GM18502 (cell line): ENCODE measurements around the gene SFTPB.
A peak's percentile ranks its signal among the peaks of the same experiment; 100 is the strongest.
"Not testable (repeated sequence)": the region's sequence is repeated elsewhere in the genome, so short reads cannot be mapped to it uniquely, and the experiment has no call there.

Source experiments
- ATAC-seq: cut with Tn5 transposase; IDR thresholded peaks from one replicate; pipeline ENCODE4 v1.9.1; 2021; ENCODE audit warnings: mild to moderate bottlenecking; ENCODE audit not compliant: unreplicated experiment, poor library complexity

SFTPB gene

DNA sequence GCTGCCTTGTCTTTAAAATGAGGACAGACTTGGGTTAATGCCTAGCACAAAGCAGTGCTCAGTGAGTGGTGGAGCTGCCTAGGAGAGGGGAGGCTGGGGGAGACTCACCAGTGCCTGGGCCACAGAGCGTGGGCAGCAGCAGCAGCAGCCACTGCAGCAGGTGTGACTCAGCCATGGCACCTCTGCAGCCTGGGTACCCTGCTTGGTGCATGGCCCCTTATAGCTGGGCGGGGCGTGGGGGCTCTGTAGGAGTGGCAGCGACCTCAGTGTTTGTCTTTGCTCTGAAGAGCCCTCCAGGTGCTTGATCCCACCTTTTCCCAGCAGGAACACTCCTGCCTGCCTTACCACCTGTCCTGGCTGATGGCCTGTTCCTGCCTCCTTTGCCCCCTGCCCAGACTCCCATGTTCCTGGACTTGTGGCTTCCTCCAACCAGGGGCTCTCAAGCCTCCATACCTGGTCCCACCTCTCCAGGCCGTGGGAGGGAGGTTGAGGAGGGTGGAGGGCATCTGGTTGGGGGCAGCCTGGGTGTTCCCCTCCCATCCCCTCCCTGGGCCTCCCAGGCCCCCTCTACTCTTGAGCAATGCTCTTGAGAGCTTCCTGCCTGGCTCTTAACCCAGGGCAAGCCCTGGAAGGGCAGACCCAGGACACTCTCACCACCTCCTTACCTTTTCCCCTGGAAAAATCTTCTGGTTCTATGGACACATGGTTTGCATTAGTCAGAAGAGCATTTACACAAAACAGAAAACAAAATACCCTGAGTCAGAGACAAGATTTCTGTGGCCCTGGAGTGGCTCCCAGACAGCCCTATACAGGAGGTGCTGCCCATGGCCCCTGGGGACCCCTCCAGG lies at the start of gene SFTPB:
Gene SFTPB (minus strand): TSS at position 191 of the 848 bp plus-strand sequence. CDS start 16 bp downstream, at position 175.
- ATAC-seq = no peak

DNA sequence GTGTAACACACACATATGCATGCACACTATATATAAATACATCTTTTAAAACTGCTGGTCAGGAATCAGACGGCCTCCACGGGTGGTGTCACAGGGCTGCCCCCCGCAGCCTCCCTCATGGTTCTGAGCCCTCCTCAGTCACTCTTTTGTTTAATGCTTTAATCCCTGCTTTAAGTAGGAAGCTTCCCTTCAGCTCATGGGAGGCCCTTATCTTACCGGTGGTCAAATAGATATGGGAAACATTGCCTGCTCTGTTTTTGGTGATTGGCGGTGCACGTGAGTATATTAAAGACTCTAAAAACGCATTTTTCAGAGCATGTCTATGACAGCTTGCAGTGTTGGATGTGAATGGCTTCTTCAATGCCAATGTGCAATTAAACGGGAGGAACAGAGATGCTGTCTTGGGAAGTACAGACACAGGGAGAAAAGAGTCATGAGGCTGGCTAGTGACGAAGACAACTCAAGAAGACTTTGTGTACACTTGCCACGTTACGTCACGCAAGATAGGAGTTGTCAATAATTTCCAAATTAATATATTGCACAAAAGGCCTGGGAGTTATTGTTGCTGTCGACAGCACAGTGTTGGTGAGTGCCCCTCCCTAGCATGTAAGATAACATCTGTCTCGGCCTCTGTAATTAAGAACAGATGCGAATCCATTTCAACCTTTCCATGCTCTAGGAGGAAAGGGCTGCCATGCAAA lies 49.5 kb upstream of the SFTPB start:
- ATAC-seq = no peak

DNA sequence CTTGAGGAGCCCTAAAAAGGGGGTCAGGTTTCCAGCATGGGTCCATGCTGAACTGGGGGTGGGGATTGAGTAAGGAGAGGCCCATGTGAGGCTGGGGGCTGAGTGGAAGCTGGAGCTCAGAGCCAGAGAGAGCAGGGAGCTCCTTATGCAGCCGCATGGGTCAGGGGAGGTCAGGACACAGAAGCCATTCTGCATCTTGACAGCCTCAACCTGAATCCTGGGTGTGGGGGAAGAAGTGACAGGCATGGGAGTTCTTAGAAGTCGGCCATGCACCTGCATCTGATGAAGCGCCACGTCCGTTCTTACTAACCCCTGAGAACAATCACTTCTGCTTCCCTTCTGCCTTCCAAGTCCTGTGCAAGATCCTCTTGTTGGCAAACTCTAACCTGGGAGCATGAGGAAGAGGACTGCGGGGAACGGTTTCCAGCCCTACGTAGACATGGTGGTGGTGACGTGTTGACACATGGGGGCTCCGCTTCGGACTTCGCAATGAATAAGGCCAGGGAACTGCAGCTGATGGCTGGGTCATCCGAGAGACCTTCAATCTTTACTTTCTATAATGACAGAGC lies 48.4 kb upstream of the SFTPB start:
- ATAC-seq = no peak

DNA sequence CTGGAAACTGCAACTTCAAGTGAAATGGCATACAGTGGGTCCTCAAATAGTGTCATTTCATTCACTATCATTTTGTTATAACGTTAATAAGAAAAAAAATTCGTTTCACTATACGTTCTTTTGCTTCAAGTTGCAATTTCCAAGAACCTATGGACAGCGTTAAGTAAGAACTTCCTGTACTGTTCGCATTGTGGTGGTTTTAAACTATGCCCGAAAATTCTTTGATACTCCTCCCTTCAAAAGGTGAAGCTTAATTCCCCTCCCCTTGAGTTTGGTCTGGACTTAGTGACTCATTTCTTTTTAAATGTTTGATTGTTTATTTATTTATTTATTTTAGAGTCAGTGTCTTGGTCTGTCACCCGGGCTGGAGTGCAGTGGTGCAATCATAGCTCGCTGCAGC lies 46.8 kb upstream of the SFTPB start:
- ATAC-seq = no peak

DNA sequence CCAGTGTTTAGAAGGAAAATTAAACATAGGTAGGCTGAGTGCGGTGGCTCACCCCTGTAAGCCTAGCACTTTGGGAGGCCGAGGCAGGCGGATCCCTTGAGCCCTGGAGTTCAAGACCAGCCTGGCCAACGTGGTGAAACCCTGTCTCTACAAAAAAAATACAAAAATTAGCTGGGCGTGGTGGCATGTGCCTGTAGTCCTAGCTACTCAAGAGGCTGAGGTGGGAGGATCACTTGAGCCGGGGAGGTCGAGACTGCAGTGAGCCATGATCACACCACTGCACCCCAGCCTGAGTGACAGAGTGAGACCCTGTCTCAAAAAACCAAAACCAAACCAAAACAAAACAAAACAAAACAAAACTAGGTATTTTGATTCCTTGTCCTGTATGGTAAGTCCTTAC lies 46.4 kb upstream of the SFTPB start:
- not testable (repeated sequence) for ATAC-seq

DNA sequence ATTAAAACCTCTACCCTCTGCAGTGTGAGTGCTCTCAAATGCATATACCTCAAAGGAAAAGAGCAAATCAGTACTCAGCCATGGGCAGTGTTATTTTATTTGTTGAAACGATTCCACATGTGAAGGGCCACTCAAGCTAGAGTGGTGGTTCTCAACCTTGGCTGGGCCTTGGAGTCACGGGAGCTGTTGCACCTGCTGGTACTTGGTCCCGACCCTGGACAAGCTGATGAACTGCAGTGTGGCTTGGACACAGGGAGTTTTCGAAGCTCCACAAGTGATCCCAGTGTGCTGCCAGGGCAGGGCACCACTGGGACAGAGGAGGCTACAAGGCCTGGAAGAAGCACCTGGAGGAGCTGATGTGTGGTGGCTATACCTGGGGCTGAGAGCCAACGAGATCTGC lies 45.8 kb upstream of the SFTPB start:
- ATAC-seq = no peak

DNA sequence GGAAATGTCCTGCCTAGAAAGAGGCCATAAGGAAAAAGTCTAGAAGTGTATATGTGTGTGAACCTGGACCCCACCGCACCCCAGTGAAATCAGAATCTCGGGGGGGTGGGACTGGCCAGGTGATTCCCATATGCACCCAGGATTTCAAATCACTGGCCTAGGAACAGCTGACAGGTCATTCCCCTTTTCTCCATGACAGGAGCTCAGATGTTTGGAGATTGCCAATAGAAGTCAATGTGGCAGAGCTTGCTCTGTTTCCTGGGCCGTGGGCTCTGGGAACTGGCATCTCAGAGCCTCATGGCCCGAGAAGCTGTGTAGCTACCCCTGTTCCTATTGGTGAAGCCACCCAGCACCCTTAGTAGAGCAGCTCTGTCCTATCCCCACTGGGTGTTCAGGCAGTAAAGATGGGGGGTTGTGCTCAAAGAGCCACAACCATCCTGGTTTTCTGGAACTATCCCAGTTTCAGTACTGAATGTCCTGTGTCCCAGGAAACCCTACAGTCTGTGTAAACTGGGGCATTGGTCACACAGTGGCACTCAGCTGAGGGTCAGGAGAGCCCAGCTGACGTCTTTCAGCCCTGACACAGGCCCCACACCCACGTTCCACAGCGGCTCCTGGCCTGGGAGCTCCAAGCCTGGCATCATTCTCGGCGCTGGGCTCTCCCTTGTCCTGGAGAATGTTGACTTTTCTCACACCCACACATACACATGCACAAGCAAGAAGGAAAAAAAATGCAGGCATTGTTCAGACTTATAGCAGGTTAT lies 45.0 kb upstream of the SFTPB start:
- ATAC-seq = no peak

DNA sequence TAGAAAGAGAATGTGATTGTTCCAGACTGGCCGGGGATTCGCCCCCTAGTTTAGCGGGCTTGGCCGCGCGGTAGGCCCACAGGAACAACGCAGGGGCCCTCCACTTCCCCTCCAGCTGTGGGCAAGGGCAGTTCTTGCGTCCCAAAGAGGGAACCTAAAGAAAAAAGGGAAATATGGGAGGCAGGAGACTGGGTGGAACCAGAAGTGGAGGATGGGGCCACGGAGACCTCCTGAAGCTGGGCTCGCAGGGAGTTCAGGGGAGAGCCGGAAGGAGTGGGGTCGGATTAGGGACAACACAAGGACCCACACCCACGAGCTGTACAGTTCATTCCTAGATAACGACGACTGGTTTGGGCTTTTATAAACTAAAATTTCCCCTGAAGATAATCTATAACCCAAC lies 44.3 kb upstream of the SFTPB start:
- no peak for ATAC-seq

DNA sequence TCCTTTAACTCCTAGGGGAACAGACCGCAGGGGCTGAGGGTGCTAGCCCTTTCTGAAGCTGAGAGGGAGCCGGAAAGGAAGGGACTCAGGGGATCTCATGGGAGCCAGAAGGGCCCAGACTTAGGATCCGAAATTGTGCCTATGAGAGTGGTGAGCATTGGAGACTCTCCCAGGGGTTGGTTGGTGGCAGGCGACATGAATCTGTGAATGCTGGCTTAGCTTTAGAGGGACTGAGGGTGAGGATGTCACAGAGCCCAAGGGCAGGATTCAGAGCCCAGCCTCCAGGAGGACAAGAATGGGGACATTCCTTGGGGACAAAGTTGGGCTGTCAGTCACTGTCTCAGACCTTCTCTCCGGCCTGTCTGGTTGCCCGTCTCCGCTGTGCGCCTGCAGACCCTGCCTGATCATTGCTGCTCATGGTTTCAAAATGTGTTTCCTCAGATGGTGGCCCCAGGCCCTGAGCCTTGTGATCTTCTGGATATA lies 43.6 kb upstream of the SFTPB start:
- no peak for ATAC-seq

DNA sequence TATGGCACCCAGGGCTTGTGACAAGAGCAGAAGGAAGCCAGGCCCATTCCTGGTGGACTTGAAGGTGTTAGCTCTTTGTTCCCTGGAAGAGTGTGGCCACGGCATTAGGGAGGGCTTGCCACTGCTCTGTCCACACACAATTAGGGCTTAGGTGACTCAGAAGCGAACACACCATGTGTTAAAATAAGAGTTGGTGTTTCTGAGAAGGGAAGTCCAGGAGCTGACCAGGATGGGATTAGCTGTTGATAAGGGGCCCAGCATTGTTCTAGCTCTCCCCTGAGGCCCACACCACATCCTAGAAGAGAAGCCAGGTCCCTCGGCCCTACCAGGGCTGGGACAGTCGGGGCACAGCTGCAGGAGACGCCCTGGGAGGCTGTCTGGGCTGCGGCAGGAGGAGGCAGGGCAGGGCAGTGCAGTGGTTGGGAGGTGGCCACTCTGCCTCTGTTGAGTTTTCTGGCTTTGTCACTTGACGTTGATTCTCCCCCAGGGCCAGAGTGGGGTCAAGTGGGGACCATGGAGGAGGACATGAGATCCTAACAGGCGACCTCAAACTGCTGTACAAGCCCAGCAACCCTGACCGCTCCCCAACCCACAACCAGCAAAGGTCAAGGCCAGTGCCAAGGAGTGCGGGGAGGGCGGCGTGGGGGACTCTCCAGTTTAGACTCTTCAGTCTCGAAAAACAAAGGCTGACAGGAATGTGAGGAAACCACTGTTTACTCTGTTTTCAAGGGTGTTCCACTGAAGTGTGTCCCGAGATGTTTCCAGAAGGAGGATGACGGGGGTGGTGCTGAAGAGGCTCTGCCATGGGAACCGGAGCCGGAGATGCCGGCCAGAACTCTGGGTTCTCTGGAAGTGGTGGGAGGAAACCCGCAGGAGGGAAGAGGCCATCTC lies 42.9 kb upstream of the SFTPB start:
- no peak for ATAC-seq

DNA sequence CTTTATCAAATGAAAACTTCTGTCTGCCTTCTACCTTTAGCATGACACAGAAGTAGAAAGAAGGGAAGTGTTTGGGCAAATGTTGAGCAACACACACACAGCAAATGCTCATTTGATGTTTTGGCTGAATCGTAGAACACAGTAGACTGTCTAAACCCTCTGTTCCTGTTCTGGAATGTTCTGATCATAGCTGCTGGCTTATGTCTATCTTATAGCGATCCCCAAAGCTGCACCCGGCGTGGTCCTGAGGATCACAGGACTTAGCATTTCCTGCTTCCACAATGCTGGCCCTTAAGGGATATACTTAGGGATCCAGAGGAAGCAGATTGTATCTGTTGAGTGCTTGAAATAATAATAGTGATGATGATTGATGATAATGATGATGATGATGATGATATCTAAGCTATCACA lies 41.4 kb upstream of the SFTPB start:
- no peak for ATAC-seq

DNA sequence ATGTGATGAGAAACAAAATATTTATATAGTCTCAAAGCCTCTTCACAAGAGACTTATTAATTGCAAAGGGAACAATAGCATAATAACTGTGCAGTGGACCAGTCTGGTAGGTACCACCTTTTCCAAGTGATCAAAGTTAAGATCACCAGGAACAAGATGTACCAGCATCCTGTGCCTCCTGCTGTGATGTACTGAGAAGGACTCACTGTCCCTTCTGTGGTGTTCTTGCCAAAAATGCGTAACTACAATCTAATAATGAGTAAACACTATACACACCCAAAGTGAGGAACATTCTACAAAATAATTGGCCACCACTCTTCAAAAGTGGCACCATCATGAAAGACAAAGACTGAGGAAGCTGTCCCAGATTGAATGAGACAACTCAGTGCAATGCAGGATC lies 40.6 kb upstream of the SFTPB start:
- ATAC-seq = no peak

DNA sequence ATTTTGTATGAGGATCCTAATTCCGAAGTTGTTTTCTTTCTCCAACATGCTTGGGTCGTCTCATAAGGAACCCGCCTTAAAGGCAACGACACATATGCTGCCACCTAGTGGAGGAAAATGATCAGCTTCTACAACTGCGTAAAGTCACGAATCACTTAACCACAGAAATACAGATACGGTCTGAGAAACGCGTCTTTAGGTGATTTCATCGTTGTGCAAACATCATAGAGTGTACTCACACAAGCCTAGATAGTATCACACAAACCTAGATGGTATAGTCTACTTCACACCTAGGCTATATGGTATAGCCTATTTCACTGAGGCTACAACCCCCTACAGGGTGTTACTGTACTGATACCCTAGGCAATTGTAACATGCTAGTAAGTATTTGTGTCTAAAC lies 39.3 kb upstream of the SFTPB start:
- ATAC-seq = peak; percentile 47

DNA sequence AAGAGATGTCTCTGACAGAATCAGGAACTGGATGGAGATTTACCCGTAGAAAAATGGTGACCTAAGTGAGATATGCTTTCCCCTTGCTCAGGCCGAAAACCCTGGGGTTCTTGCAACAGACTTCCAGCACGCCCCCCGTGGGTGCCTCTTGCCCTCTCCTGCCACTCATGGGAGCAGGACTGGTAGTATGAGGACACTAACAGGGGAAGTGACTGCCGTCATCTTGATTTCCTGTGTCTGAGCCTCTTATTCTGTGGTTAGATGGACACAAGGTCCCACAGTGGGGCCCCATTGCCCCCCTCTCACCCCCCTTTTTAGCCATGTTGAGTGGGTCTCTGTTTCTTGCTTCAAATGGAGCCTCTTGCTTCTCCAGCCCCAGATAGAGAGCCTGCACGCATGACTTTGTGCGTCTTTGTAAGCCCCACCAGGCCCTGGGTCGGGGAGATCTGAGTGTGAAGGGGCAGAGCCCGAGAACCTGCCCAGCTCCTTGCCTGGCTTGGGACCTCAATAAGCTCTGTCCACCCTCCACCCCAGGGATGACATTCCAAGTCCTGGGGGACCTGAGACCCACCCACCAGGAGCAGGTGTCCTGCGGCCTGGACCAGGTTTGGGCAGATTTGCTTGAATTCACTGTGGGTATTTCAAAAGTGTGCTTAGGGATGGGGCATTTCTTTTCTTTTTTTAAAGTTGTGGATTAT lies 38.7 kb upstream of the SFTPB start:
- ATAC-seq = no peak

DNA sequence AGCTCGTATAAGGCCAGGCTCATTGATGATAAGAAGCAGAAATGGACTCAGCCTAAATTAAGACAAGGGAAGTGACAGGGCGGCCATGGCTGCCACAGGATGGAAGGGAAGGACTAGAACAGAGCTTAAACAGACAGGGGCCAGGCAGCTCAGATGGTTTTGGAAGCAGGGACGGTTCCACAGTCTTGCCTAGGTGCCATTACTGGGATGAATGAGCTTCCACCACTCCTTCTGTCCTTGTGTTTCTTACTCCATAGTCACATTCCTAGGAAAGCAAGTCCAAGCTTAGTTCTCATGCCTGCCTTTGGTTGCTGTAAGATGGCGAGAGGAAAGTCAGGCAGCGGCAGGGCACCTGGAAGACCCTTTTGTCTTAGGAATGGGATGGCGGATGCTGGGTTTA lies 38.1 kb upstream of the SFTPB start:
- ATAC-seq = no peak

DNA sequence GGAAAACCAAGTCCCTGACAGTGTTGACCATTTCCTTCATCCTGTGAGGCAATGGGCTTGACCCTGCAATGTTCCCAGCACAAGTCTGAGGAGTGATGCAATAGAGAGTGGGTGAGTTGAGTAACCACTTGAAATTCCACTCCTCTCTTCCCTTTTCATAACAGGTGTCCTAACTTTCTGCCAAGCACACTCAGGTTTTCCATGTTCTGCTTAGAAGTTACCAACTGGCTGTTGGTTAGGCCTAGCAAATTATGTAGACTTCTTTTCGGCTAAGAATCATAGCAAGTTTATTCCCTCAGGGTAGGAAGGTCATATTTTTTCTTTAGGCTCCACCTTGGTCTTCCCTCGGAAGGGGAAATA lies 37.7 kb upstream of the SFTPB start:
- ATAC-seq = no peak

DNA sequence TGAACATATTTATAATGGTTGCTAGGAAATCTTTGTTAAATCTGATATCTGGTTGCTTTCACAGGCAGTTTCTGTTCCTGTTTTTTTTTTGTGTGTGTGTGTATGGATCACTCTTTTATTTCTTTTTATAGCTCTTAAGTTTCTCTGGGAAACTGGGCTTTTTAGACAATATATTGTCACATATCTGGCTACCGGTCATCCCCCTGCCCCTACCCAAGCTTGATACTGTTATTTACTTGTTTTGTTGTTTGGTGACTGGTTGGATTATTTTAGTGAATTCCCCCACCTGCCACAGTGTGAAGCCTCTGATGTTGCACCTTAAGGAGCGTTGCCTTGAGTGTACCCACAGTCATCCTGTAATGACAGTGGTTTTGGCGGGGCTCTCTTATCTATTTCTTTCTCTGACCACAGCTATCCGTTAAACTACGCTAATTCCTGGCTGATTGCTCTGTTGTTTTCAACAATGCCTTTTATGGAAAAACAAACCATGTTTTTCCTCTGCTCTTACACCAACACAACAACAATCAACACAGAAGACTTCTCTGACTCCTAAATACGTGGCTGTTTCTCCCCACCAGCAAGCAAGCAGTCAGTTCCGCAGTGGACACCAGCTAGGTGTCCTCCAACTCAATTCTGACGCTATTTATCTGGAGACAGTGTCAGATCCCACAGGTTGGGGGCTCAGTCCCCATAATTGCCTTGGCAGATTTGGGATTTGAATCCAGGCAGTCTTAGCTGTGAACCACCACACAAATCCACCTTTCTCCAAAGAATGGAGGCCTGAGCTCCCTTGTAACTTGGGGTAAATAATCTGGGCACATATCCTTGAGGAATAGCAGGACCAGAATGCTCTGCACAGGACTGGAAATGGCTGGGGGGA lies 37.0 kb upstream of the SFTPB start:
- peak; percentile 72 for ATAC-seq

DNA sequence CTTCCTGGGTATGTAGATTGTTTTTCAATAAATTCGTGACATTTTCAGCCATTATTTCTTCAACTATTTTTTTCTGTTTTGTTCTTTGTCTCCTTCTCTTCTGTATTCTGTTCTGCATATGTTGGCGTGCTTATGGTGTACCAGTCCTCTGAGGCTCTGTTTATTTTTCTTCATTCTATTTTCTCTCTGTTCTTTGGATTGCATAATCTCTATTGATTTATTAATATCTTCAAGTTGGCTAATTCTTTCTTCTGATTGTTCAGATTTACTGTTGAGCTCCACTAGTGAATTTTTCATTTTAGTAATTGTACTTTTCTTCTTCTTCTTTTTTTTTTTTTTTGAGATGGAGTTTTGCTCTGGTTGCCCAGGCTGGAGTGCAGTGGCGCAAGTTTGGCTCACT lies 36.0 kb upstream of the SFTPB start:
- ATAC-seq = no peak
